Muscle of leg (tissue), 11 donors: ENCODE results near the gene ZFAND6. TPM values are rescaled to one million over a fixed set of nuclear protein-coding genes. Genes with fewer than 3 reads are reported as not detected.
A peak's percentile ranks its signal among the peaks of the same experiment; 100 is the strongest.

Experiments
- DNase-seq: peaks from one replicate; pipeline ENCODE4 v3.0.0; 2013
- H3K27ac ChIP-seq: one replicate; pipeline ENCODE4 v1.5.1; 2013; ENCODE audit warnings: mild to moderate bottlenecking, low read length, control low read depth
- H3K27me3 ChIP-seq: one replicate; pipeline ENCODE4 v1.6.1; 2013; ENCODE audit warnings: low read length; ENCODE audit not compliant: control insufficient read depth, insufficient read depth
- H3K36me3 ChIP-seq: one replicate; pipeline ENCODE4 v1.6.1; 2013; ENCODE audit warnings: low read length; ENCODE audit not compliant: control insufficient read depth, insufficient read depth
- H3K4me1 ChIP-seq: one replicate; pipeline ENCODE4 v1.6.1; 2013; ENCODE audit warnings: low read length; ENCODE audit not compliant: control insufficient read depth, insufficient read depth
- H3K4me3 ChIP-seq: one replicate; pipeline ENCODE4 v1.5.1; 2013; ENCODE audit warnings: low read length, control low read depth
- H3K9me3 ChIP-seq: replicated peaks from 2 replicates; pipeline ENCODE4 v1.6.1; 2013; ENCODE audit warnings: low read depth, low read length; ENCODE audit not compliant: control insufficient read depth
- WGBS: methylation state at CpG from one replicate; pipeline ENCODE4 v1.1.5; 2013; ENCODE audit warnings: missing lambda C conversion rate; ENCODE audit not compliant: insufficient coverage; 5-methylcytosine and 5-hydroxymethylcytosine counted together
- polyA plus RNA-seq, 8 donors: library from polyadenylated mRNA; unstranded; fragments of 120-200 nt; gene quantifications; one replicate each; pipeline versions ENCODE4 v1.2.1 to v1.2.3, GENCODE V29; 2013; ENCODE audit warnings: inconsistent platforms in 1 of 8, low replicate concordance in 1 of 8; ENCODE audit not compliant: insufficient read length in 8 of 8, insufficient read depth in 1 of 8
- total RNA-seq: library from RNA; stranded (reverse); fragments of 120-200 nt; gene quantifications from one replicate; pipeline ENCODE4 v1.2.4, GENCODE V29; 2013

ZFAND6 gene
- total and polyA plus RNA-seq, 9 donors, result 95.6 to 115 (median 105) TPM

- Histone ChIP-seq H3K27ac (no peak overlapping the region), H3K36me3 (peaks cover 31% of the 10 kb centered on the region), H3K4me1 (peaks cover 10% of the 10 kb centered on the region), H3K4me3 (no peak overlapping the region), H3K27me3 (no peaks in the 10 kb centered on the region), H3K9me3 (no peaks in the 10 kb centered on the region)
- WGBS, result 49% methylated on average over 3 of the region's 7 CpGs
- DNase-seq, result peak; percentile 82
Measured at GRCh38 chr15:80160570-80161156, 101.2 kb downstream of the ZFAND6 start.

DNA sequence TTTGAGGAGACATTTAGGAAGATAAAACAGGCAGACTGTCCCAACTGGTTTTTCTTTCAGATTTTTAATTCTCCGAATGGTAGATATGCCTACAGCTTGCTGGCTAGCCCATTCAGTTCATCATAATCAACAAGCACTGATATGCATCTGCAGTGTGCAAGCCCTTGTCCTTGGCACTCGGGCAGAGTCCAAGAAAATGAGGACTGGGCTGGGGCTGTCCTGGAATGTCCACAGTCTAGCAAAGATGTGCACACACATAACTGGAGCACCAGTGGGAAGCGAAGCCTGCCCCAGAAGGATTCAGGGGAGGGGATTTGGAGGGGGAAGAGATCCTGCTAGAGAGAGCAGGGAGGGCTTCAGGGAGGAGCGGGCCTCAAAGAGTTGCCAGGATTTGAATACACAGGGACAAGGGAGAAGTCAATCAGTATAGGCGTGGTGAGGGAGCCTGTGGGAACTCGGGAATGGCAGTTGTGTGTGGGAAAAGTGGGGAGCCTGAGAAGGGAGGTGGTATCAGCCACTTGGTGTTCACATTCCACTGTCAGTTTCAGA, 102.1 kb downstream of the ZFAND6 start:
- H3K27me3 ChIP-seq, result no peaks in the 10 kb centered on the region
- no peaks in the 10 kb centered on the region for H3K9me3 ChIP-seq
- H3K36me3 ChIP-seq, result peaks cover 31% of the 10 kb centered on the region
- H3K27ac ChIP-seq, result no peak overlapping the region
- H3K4me3 ChIP-seq, result no peak overlapping the region
- H3K4me1 ChIP-seq, result peaks cover 10% of the 10 kb centered on the region
- no peak for DNase-seq
- 84% methylated on average over 5 of the region's 6 CpGs for WGBS

DNA sequence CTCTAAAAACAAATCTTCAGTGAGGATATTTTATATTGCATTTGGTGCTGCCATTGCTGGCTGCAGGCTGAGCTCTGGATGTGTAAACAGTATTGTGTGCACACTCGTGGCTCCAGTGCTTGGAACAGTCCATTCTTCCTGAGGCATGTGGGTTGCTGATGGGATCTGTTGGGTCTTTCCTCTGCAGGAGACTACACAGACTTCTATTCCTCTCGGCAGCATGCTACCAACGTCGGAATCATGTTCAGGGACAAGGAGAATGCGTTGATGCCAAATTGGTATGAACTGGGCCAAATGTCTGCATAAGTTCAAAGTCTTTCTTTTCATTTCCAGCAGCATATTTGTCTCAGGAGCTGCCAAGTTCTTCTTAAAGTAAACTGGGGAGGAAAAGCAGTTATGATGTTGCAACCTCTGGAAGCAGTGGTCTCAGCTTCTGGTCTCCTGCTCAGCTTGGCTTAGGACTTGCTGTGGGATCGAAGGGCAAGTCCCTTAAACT, 102.6 kb downstream of the ZFAND6 start:
- DNase-seq, result no peak
- Histone ChIP-seq H3K36me3 (peaks cover 31% of the 10 kb centered on the region), H3K27ac (no peak overlapping the region), H3K4me1 (peaks cover 10% of the 10 kb centered on the region), H3K9me3 (no peaks in the 10 kb centered on the region), H3K27me3 (no peaks in the 10 kb centered on the region), H3K4me3 (no peak overlapping the region)
- WGBS, result 60% methylated on average over 1 of the region's 6 CpGs

DNA sequence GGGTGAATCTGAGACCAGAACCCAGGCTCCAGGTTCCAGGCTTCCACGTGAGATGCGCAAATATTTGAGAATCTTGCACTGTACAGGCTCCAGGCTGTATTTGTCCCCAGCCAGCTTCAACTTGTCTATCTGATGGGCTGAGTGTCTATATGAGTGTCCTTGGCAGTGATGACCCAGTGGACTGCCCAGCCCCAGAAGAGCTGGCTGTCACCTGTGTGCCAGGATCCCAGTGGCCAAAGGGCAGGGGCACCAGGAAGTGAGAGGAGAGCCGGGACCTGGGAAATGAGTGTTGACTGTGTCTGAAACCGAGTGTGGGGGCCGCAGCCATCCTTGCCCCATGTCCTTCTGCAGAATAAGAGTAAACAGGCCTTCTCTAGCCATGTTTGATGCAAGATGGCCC, 103.7 kb downstream of the ZFAND6 start:
- no peaks in the 10 kb centered on the region for H3K9me3 ChIP-seq
- no peak overlapping the region for H3K27ac ChIP-seq
- peaks cover 10% of the 10 kb centered on the region for H3K4me1 ChIP-seq
- H3K27me3 ChIP-seq, result no peaks in the 10 kb centered on the region
- peaks cover 31% of the 10 kb centered on the region for H3K36me3 ChIP-seq
- H3K4me3 ChIP-seq, result no peak overlapping the region
- WGBS, result 96% methylated on average over 3 of the region's 5 CpGs
- DNase-seq, result no peak

DNA sequence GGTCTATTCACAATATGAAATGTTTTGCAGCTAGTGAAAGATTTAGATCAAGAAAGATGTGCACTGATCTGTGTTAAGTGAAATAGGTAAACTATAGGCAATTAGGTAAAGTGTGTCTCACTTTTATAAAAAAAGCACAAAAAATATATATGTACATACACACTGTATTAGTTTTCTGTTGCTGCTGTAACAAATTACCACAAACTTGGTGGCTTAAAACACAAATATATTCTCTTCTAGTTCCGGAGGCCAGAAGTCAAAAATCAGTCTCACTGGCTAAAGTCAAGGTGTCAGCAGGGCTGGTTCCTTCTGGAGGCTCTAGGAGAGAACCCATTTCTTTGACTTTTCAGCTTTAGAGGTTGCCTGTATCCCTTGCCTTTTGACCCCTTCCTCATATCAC, 104.4 kb downstream of the ZFAND6 start:
- H3K27me3 ChIP-seq, result no peaks in the 10 kb centered on the region
- 100% methylated on average over 1 of the region's 1 CpG for WGBS
- peaks cover 31% of the 10 kb centered on the region for H3K36me3 ChIP-seq
- H3K9me3 ChIP-seq, result no peaks in the 10 kb centered on the region
- DNase-seq, result no peak
- no peak overlapping the region for H3K27ac ChIP-seq
- H3K4me1 ChIP-seq, result peaks cover 10% of the 10 kb centered on the region
- no peak overlapping the region for H3K4me3 ChIP-seq

- WGBS, result 97% methylated on average over 3 of the region's 8 CpGs
- Histone ChIP-seq H3K4me3 (no peak overlapping the region), H3K4me1 (no peaks in the 10 kb centered on the region), H3K9me3 (no peaks in the 10 kb centered on the region), H3K27me3 (no peaks in the 10 kb centered on the region), H3K27ac (no peak overlapping the region), H3K36me3 (peaks cover 5% of the 10 kb centered on the region)
- DNase-seq, result no peak
Measured at GRCh38 chr15:80167936-80168335, 108.5 kb downstream of the ZFAND6 start.

- Histone ChIP-seq H3K27ac (no peak overlapping the region), H3K4me1 (no peaks in the 10 kb centered on the region), H3K4me3 (no peak overlapping the region), H3K36me3 (peaks cover 3% of the 10 kb centered on the region), H3K27me3 (no peaks in the 10 kb centered on the region), H3K9me3 (no peaks in the 10 kb centered on the region)
- 82% methylated on average over 2 of the region's 5 CpGs for WGBS
- no peak for DNase-seq
Measured at GRCh38 chr15:80168421-80168820, 108.9 kb downstream of the ZFAND6 start.

DNA sequence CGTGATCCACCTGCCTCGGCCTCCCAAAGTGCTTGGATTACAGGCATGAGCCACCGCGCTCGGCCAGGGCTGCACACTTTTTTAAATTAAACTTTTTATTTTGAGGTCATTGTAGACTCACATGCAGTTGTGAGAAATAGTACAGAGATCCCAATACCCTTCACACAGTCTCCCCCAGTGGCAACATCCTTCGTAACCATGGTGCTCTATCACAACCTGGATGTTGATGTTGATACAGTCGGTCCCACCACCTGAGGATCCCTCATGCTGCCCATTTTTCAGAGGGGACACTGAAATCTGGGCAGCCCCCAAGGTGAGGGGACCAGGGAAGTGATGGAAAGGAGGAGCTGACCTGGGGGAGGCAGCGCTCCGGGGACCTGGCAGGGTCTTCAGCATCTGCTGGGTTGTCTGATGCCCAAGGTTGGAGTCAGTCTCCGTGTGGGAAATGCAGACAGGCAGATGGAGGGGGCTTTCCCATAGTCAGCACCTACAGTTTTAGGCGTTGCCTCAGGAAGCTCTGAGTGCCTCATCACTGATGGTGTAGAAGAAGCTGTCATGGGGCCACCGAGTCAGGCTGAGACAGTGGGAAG, 110.4 kb downstream of the ZFAND6 start:
- H3K36me3 ChIP-seq, result peaks cover 3% of the 10 kb centered on the region
- WGBS, result 90% methylated on average over 8 of the region's 12 CpGs
- no peaks in the 10 kb centered on the region for H3K4me1 ChIP-seq
- H3K9me3 ChIP-seq, result no peaks in the 10 kb centered on the region
- no peaks in the 10 kb centered on the region for H3K27me3 ChIP-seq
- H3K27ac ChIP-seq, result no peak overlapping the region
- H3K4me3 ChIP-seq, result no peak overlapping the region
- no peak for DNase-seq

- Histone ChIP-seq H3K27me3 (no peaks in the 10 kb centered on the region), H3K27ac (no peak overlapping the region), H3K4me1 (no peaks in the 10 kb centered on the region), H3K36me3 (peaks cover 3% of the 10 kb centered on the region), H3K4me3 (no peak overlapping the region), H3K9me3 (no peaks in the 10 kb centered on the region)
- DNase-seq, result no peak
- WGBS, result no CpG with 5 or more reads among the region's 2 CpGs
Measured at GRCh38 chr15:80170596-80170995, 111.1 kb downstream of the ZFAND6 start.

DNA sequence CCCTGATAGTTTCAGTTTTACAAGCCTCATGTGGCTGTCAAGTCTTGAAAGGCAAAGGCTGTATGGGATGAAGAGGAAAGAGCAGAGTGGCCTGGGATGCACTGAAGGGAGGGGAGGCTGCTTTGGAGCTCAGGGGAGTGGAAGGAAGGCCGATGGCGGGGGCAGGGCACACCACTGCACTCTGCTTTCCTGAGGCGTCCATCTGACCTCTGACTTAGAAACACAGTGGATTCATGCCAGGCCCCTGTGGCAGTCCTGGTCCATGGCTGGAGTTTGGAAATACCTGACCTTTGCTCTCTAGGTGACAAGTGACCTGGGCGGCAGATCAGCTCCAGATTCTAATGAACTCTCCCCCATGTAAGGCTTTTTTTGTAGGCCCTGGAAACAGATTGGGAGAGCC, 112.3 kb downstream of the ZFAND6 start:
- 40% methylated on average over 1 of the region's 4 CpGs for WGBS
- H3K27me3 ChIP-seq, result no peaks in the 10 kb centered on the region
- DNase-seq, result no peak
- H3K36me3 ChIP-seq, result peaks cover 3% of the 10 kb centered on the region
- no peaks in the 10 kb centered on the region for H3K9me3 ChIP-seq
- no peaks in the 10 kb centered on the region for H3K4me1 ChIP-seq
- H3K4me3 ChIP-seq, result no peak overlapping the region
- H3K27ac ChIP-seq, result no peak overlapping the region
